UCSD-AML1 (cell line): ENCODE data around the gene CARD9.
"Not testable (repeated sequence)": the region's sequence is repeated elsewhere in the genome, so short reads cannot be mapped to it uniquely, and the experiment has no call there.

Experiments used
- DNase-seq: peaks from one replicate; lab custom pipeline; 2025; ENCODE audit not compliant: unreplicated experiment; lab: John Stamatoyannopoulos, UW

Gene CARD9

GRCh38 chr9:136324501-136325300, 48.8 kb downstream of the CARD9 start:
- DNase-seq, result peak; percentile 23

DNA sequence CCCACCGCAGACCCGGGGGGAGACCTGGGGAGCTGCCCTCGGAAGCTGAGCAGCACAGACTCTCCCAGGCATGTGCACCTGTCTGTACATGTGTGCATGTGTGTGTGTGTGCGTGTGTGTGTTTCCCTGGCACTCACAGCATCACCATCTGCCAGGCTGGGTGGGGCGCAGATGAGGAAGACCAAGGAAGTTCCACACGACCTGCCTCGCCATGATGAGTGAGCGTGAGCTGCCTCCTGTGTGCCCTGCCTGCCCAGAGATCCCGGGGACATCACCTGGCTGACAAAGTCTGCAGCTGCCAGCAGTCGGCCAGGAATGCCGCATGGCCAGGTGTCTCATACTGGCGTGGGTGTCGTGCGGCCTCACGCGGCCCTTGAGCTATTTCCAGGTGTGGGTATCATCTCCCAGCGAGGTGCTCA, 50.1 kb downstream of the CARD9 start:
- DNase-seq, result no peak

GRCh38 chr9:136322756-136323330, 50.6 kb downstream of the CARD9 start:
- DNase-seq, result no peak

GRCh38 chr9:136321561-136321960, 51.9 kb downstream of the CARD9 start:
- no peak for DNase-seq

DNA sequence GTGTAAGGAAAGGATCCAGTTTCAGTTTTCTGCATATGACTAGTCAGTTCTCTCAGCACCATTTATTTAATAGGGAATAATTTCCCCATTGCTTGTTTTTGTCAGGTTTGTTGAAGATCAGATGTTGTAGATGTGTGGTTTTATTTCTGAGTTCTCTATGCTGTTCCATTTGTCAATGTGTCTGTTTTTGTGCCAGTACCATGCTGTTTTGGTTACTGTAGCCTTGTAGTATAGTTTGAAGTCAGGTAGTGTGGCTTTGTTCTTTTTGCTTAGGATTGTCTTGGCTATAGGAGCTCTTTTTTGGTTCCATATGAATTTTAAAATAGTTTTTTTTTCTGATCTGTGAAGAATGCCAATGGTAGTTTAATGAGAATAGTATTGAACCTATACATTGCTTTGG, 52.5 kb downstream of the CARD9 start:
- DNase-seq, result not testable (repeated sequence)

GRCh38 chr9:136319955-136320354, 53.5 kb downstream of the CARD9 start:
- DNase-seq, result not testable (repeated sequence)

DNA sequence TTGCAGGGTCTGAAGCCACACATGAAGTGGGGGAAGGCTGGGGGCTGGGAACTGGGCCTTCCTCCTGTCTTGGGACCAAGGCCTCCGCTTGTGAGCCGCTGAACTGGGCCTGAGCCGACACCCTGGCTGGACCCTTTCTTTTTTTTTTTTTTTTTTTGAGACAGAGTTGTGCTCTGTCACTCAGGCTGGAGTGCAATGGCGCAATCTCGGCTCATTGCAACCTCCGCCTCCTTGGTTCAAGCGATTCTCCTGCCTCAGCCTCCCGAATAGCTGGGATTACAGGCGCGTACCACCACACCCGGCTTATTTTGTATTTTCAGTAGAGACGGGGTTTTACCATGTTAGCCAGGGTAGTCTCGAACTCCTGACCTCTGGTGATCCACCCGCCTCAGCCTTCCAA, 54.2 kb downstream of the CARD9 start:
- DNase-seq, result not testable (repeated sequence)

- no peak for DNase-seq
Observed at GRCh38 chr9:136318776-136319241, 54.7 kb downstream of the CARD9 start.

DNA sequence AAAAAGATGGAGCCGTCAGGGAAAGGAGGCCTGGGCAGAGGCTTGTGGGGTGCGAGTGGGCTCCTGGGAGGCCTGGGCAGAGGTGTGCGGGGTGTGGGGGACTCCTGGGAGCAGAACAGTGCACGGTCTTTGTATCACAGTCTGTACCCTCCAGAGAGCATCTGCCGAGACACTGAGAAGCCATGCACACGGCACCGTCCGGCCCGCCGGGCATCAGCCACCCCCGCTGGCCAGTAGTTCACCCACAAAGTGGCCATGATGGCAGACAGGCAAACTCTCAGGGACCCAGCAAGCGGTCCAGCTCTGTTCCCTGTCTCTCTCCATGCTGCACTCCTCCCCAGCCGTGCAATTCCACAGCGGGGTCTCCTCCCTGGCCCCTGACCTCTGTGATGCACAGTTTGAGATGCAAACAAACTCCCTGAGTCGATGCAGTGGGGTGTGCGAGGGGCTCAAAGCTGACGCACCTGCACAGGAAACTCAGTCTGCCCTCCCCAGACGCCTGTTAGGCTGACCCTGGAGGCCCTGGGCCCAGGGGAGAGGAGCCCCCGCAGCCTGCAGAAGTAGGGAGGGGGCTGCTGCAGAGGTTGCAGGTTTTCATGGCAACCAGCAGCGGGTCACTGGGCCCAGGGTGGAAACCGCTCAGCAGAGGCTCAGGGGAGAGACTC, 55.2 kb downstream of the CARD9 start:
- no peak for DNase-seq

- DNase-seq, result no peak
Observed at GRCh38 chr9:136317695-136318094, 55.8 kb downstream of the CARD9 start.

- DNase-seq, result no peak
Observed at GRCh38 chr9:136316896-136317676, 56.4 kb downstream of the CARD9 start.

DNA sequence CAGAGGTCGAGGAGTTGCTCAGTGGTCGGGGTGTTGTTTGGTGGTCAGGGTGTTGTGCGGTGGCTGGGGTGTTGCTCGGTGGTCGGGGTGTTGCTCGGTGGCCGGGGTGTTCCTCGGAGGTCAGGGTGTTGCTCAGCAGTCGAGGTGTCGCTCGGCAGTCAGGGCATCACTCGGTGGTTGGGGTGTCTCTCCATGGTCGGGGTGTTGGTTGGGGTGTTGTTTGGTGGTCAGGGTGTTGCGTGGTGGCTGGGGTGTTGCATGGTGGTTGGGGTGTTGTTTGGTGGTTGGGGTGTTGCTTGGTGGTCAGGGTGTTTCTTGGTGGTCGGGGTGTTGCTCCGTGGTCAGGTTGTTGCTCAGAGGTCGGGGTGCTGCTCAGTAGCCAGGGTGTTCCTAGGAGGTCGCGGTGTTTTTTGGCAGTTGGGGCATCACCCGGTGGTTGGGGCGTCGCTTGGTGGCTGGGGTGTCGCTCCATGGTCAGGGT, 57.2 kb downstream of the CARD9 start:
- DNase-seq, result no peak

- no peak for DNase-seq
Observed at GRCh38 chr9:136314944-136315343, 58.5 kb downstream of the CARD9 start.

- DNase-seq, result no peak
Observed at GRCh38 chr9:136314056-136314416, 59.4 kb downstream of the CARD9 start.
